ENCODE results near the gene ATMIN. TPM values are rescaled to one million over a fixed set of nuclear protein-coding genes. Genes with fewer than 3 reads are reported as not detected.

The ATMIN gene
- total RNA-seq, 1 experiment from 2014 or later: 31.2 TPM

DNA sequence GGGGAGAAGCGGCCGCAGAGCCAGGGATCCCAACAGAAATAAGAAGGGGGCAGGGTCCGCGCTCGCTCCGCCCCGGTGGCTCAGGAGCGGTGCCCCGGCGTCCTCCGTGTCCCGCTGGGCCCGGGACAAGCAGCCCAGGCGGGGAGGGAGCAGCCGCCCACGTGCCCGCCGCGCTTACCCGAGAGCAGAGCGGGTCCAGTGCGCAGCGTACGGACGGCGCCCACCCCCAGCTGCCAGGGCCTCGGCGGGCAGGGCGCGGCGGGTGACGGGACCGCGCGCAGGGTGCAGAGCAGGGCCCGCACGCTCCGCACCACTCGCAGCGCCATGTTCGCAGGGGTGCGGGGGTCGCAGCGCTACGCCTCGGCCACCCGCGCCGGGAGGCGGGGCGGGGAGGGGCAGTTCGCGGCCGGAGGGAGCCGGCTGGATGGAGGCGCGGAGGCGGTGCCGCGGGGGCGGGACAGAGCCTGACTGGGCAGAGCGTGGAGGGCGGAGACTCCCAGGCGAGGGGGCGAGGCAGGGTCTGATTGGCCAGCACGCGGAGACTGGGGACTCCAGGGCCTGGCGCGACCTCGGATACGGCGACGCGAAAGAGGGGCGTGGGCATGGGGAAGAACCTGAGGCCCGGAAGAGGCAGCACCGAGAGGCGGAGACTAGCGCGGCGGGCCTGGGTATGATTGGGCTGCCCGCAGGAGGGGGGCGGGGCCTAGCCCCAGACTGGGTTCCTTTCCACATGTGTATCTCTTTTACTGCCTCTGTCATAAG lies 60.5 kb downstream of the ATMIN start, which contains the start of gene GCSH:
Gene GCSH, minus strand, starts transcription at position 443 of the 762 bp plus-strand sequence. Its CDS starts 117 bp downstream, at position 326.
- Histone ChIP-seq H3F3A (ENCODE audit: insufficient read depth, low read depth) (peaks cover 13% of the 10 kb centered on the region), H4K20me1 (ENCODE audit: insufficient read depth) (no peaks in the 10 kb centered on the region), H3K27me3 (ENCODE audit: insufficient read depth, low read depth) (no peaks in the 10 kb centered on the region), H3K4me3 (peak within 1 kb of the TSS; percentile 98), H3K9me3 (ENCODE audit: insufficient read depth, low read depth) (no peaks in the 10 kb centered on the region; the same call in 1 of the 2 replicates), H3K4me2 (peak within 1 kb of the TSS; percentile 82), H3K4me1 (replicated peaks; ENCODE audit: insufficient read depth) (peaks cover 29% of the 10 kb centered on the region), H2AFZ (peak within 1 kb of the TSS; percentile 88), H3K36me3 (ENCODE audit: low read depth) (0 out of 2 replicates have a peak, but pooled peaks cover under 1% of the 10 kb centered on the region), H3K79me2 (ENCODE audit: low read depth) (peaks cover 43% of the 10 kb centered on the region), H3K27ac (peak within 1 kb of the TSS; percentile 77), H3K9me2 (ENCODE audit: insufficient read depth) (no peaks in the 10 kb centered on the region)
- TF ChIP-seq, protein P1, sequence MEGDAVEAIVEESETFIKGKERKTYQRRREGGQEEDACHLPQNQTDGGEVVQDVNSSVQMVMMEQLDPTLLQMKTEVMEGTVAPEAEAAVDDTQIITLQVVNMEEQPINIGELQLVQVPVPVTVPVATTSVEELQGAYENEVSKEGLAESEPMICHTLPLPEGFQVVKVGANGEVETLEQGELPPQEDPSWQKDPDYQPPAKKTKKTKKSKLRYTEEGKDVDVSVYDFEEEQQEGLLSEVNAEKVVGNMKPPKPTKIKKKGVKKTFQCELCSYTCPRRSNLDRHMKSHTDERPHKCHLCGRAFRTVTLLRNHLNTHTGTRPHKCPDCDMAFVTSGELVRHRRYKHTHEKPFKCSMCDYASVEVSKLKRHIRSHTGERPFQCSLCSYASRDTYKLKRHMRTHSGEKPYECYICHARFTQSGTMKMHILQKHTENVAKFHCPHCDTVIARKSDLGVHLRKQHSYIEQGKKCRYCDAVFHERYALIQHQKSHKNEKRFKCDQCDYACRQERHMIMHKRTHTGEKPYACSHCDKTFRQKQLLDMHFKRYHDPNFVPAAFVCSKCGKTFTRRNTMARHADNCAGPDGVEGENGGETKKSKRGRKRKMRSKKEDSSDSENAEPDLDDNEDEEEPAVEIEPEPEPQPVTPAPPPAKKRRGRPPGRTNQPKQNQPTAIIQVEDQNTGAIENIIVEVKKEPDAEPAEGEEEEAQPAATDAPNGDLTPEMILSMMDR (conservative IDR thresholded peaks at IDR 0.05): no peak
- TF ChIP-seq EZH2 (IDR thresholded peaks at IDR 0.05; ENCODE audit: low read depth): no peak
- no TSS peak for BruUV-seq (replicated peaks)
- intact Hi-C loops (cut with micrococcal nuclease; ENCODE audit: unreplicated experiment): loop anchor here (1.0 kb wide), 1 partner anchor 48 kb away; no protein-coding TSS in a partner anchor
- DNase-seq: peak; percentile 94 to 99
- POLR2A ChIA-PET (ENCODE audit: unreplicated experiment): no interaction called here
- CTCF ChIA-PET: interaction anchor here (0.6 kb wide), 1 partner anchor 60 kb away, joined by 4 read pairs; the partner anchor contains the start of gene ATMIN

DNA sequence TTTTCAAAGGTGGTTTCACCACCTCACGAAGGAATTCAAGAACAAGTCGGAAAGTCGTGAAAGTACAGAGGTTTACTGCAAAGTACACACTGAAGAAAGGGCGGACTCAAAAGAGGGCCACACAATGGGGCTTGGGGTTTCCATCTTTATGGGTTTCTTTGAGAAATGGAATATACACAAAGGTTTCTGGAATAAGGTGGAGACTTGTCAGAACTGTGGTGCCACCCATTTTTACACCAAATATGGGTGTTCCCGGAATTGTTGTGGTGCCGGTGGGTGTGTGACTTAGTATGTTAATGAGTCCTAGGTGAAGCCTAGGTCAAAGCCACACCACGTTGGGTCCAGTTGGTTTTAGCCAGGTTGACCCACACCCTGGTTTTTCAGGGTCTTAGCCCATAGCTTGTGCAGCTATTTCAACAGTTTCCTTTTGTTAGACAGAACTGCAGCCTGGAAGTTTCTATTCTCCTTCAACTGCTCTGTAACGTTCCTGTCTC lies 61.1 kb downstream of the ATMIN start:
- H4K20me1 ChIP-seq (ENCODE audit: insufficient read depth): no peaks in the 10 kb centered on the region
- CTCF ChIA-PET: interaction anchor here (0.6 kb wide), 1 partner anchor 61 kb away, joined by 4 read pairs; the partner anchor contains the start of gene ATMIN
- POLR2A ChIA-PET (ENCODE audit: unreplicated experiment): interaction anchor here (0.6 to 0.8 kb wide), 4 partner anchors 20 to 345 kb away, joined by 3 to 4 read pairs (median 3); partner anchors contain the start of genes C16orf46 and GAN

More for the DNA sequence above, 61.1 kb downstream of the ATMIN start:
- intact Hi-C loops (cut with micrococcal nuclease; ENCODE audit: unreplicated experiment): loop anchor here (1.0 kb wide), 2 partner anchors 48 to 85 kb away; no protein-coding TSS in a partner anchor
- H3K4me3 ChIP-seq: peak overlapping the region; percentile 44; the same call in 1 of the 2 replicates
- no peaks in the 10 kb centered on the region; the same call in 1 of the 2 replicates for H3K9me3 ChIP-seq (ENCODE audit: insufficient read depth, low read depth)
- H3K4me2 ChIP-seq: peak overlapping the region; percentile 67
- peaks cover 13% of the 10 kb centered on the region for H3F3A ChIP-seq (ENCODE audit: insufficient read depth, low read depth)
- DNase-seq: no peak
- H3K27ac ChIP-seq: peak overlapping the region; percentile 77
- TF ChIP-seq EZH2 (IDR thresholded peaks at IDR 0.05; ENCODE audit: low read depth): no peak
- TF ChIP-seq, protein P1 (conservative IDR thresholded peaks at IDR 0.05): no peak
- no peaks in the 10 kb centered on the region for H3K36me3 ChIP-seq (ENCODE audit: low read depth)
- H3K27me3 ChIP-seq (ENCODE audit: insufficient read depth, low read depth): no peaks in the 10 kb centered on the region
- no TSS peak for BruUV-seq (replicated peaks)
- H3K4me1 ChIP-seq (replicated peaks; ENCODE audit: insufficient read depth): peaks cover 29% of the 10 kb centered on the region
- H3K79me2 ChIP-seq (ENCODE audit: low read depth): peaks cover 38% of the 10 kb centered on the region
- H2AFZ ChIP-seq: peak overlapping the region; percentile 77
- no peaks in the 10 kb centered on the region for H3K9me2 ChIP-seq (ENCODE audit: insufficient read depth)

Other genes with a start within 250 kb of the ATMIN start
- gene CDYL2, start 231.2 kb upstream of the ATMIN start, total RNA-seq (2021): 0.68 and 3.3 TPM in 2 replicates
- 89.5 and 106 TPM in 2 replicates for gene CMC2, start 29.0 kb upstream of the ATMIN start, total RNA-seq (2021)
- gene CENPN, start 28.6 kb upstream of the ATMIN start, total RNA-seq (2021): 68.9 and 84.2 TPM in 2 replicates
- gene C16orf46, start 41.4 kb downstream of the ATMIN start, total RNA-seq (2021): 0.92 and 2.3 TPM in 2 replicates
- 51.7 and 71.1 TPM in 2 replicates for gene GCSH, start 60.6 kb downstream of the ATMIN start, total RNA-seq (2021)
- 1.4 and 1.5 TPM in 2 replicates for gene BCO1, start 202.8 kb downstream of the ATMIN start, total RNA-seq (2021)